ENCODE data around the gene PPARD. TPM values are rescaled to one million over a fixed set of nuclear protein-coding genes. Genes with fewer than 3 reads are reported as not detected.

The PPARD gene
- total RNA-seq, 1 experiment from 2014 or later = 38.4 TPM

- no TSS peak for BruUV-seq (replicated peaks)
- no peak for DNase-seq (ENCODE audit: low read depth, low spot score)
- no peak overlapping the region for H3K9ac ChIP-seq (ENCODE audit: low read length)
- H3K9me3 ChIP-seq (ENCODE audit: control insufficient read depth in 1 of 2, insufficient read depth in 1 of 2, low read depth in 1 of 2, low read length in 2 of 2) = no peaks in the 10 kb centered on the region
- ChIA-PET POLR2A (no interaction called here), RAD21 (ENCODE audit: low non-redundant PET in 1 of 2, low total read pairs in 2 of 2, uncharacterized antibody in 2 of 2, unreplicated experiment in 2 of 2) (no interaction called here), CTCF (no interaction called here)
- H3K4me2 ChIP-seq (ENCODE audit: low read length) = no peak overlapping the region
- peaks cover 3 to 33% of the 10 kb centered on the region in 2 experiments; a peak in 1 of 4 replicates for H3K36me3 ChIP-seq (ENCODE audit: control insufficient read depth in 1 of 2, insufficient read depth in 2 of 2, low read length in 2 of 2)
- H3K4me1 ChIP-seq (ENCODE audit: control insufficient read depth in 1 of 2, insufficient read depth in 2 of 2, low read length in 2 of 2) = peaks cover 24 to 33% of the 10 kb centered on the region in 2 experiments
- H3K4me3 ChIP-seq (replicated peaks in 1 of 2; ENCODE audit: low read depth in 1 of 2, low read length in 2 of 2) = no peak overlapping the region
- peaks cover 57% of the 10 kb centered on the region; the same call in 1 of the 2 replicates for H3K79me2 ChIP-seq (ENCODE audit: insufficient read depth, low read length)
- no peaks in the 10 kb centered on the region for H3K9me2 ChIP-seq (ENCODE audit: insufficient read depth)
- no peak for ATAC-seq
- H2AFZ ChIP-seq (ENCODE audit: low read depth, low read length, poor library complexity, severe bottlenecking) = no peak overlapping the region
- H3K27me3 ChIP-seq (ENCODE audit: insufficient read depth, low read length) = no peaks in the 10 kb centered on the region
- TF ChIP-seq ZNF274 (IDR thresholded peaks at IDR 0.05; ENCODE audit: low read depth, low read length) (no peak), POLR2A (IDR thresholded peaks at IDR 0.05; ENCODE audit: borderline replicate concordance, extremely low read depth, insufficient read depth, insufficient read length) (no peak), ZBTB33 (IDR thresholded peaks at IDR 0.05; ENCODE audit: extremely low read depth, insufficient replicate concordance, low read length) (no peak), MAX (IDR thresholded peaks at IDR 0.05) (no peak)
- TF ChIP-seq, protein P1, sequence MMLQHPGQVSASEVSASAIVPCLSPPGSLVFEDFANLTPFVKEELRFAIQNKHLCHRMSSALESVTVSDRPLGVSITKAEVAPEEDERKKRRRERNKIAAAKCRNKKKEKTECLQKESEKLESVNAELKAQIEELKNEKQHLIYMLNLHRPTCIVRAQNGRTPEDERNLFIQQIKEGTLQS (IDR thresholded peaks at IDR 0.05) = no peak
- TF ChIP-seq, protein P2, sequence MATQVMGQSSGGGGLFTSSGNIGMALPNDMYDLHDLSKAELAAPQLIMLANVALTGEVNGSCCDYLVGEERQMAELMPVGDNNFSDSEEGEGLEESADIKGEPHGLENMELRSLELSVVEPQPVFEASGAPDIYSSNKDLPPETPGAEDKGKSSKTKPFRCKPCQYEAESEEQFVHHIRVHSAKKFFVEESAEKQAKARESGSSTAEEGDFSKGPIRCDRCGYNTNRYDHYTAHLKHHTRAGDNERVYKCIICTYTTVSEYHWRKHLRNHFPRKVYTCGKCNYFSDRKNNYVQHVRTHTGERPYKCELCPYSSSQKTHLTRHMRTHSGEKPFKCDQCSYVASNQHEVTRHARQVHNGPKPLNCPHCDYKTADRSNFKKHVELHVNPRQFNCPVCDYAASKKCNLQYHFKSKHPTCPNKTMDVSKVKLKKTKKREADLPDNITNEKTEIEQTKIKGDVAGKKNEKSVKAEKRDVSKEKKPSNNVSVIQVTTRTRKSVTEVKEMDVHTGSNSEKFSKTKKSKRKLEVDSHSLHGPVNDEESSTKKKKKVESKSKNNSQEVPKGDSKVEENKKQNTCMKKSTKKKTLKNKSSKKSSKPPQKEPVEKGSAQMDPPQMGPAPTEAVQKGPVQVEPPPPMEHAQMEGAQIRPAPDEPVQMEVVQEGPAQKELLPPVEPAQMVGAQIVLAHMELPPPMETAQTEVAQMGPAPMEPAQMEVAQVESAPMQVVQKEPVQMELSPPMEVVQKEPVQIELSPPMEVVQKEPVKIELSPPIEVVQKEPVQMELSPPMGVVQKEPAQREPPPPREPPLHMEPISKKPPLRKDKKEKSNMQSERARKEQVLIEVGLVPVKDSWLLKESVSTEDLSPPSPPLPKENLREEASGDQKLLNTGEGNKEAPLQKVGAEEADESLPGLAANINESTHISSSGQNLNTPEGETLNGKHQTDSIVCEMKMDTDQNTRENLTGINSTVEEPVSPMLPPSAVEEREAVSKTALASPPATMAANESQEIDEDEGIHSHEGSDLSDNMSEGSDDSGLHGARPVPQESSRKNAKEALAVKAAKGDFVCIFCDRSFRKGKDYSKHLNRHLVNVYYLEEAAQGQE (IDR thresholded peaks at IDR 0.05; ENCODE audit: low read depth) = no peak
- H4K20me1 ChIP-seq (ENCODE audit: insufficient read depth) = no peaks in the 10 kb centered on the region
- no peak overlapping the region for H3K27ac ChIP-seq (ENCODE audit: low read depth, low read length)
- intact Hi-C loops (cut with micrococcal nuclease) = no loop called here
Measured at GRCh38 chr6:35356391-35356790, 14.0 kb downstream of the PPARD start.
